HCT116 (cell line): ENCODE measurements around the gene DDX10. TPM values are rescaled to one million over a fixed set of nuclear protein-coding genes. Genes with fewer than 3 reads are reported as not detected.

Source experiments
- ATAC-seq: fragments of 200-7000 bp; cut with Tn5 transposase; 2 replicates; pipeline ENCODE4 v1.9.1; 2020; ENCODE audit warnings: mild to moderate bottlenecking, moderate library complexity
- BruUV-seq: library from RNA; stranded (reverse); fragments of 400-500 nt; replicated peaks from 2 replicates; lab custom pipeline; 2021; lab: Mats Ljungman, UMichigan
- CTCF ChIA-PET: fragments of 300-600 bp; sonication (Branson Sonifier 250); formaldehyde crosslinking; loops from one replicate; lab custom pipeline; 2021; ENCODE audit warnings: antibody characterized with exemption; lab: Charles Lee
- POLR2A ChIA-PET: fragments of 300-600, 350-600 bp; sonication (Branson Sonifier 250); formaldehyde crosslinking; loops from one replicate; lab custom pipeline; 2021; ENCODE audit warnings: antibody characterized with exemption; lab: Charles Lee
- RAD21 ChIA-PET, 2 experiments: fragments of 300-600 bp; sonication (Branson Sonifier 250); formaldehyde crosslinking; loops; one replicate each; lab custom pipeline; 2023; ENCODE audit warnings: low total read pairs in 2 of 2; ENCODE audit not compliant: uncharacterized antibody in 2 of 2, unreplicated experiment in 2 of 2, low non-redundant PET in 1 of 2; lab: Charles Lee
- DNase-seq: peaks from one replicate; pipeline ENCODE4 v3.0.0-alpha.2; 2010; ENCODE audit warnings: low read depth, low spot score
- H2AFZ ChIP-seq: fragments of 200-600 bp; shearing (Covaris generic), sonication (generic); 2 replicates; pipeline ENCODE4 v1.6.1; 2017; ENCODE audit warnings: low read depth, mixed run types, mixed read lengths, antibody characterized with exemption, low read length; ENCODE audit not compliant: poor library complexity, severe bottlenecking
- H3K27ac ChIP-seq: 2 replicates; pipeline ENCODE4 v1.5.1; 2012; ENCODE audit warnings: low read depth, low read length
- H3K27me3 ChIP-seq: fragments of 200-600 bp; sonication (generic); 2 replicates; pipeline ENCODE4 v1.6.1; 2016; ENCODE audit warnings: mixed run types, low read length, mixed read lengths; ENCODE audit not compliant: insufficient read depth
- H3K36me3 ChIP-seq, 2 experiments: fragments of 200-500 bp in 1 of 2; fragments of 200-600 bp in 1 of 2; sonication (Bioruptor generic) in 1 of 2; sonication (generic) in 1 of 2; 2 replicates each; pipeline versions ENCODE4 v1.5.1 to v1.6.1; 2014 to 2016; ENCODE audit warnings: low read length in 2 of 2, inconsistent platforms in 1 of 2, mixed read lengths in 1 of 2, mixed run types in 1 of 2; ENCODE audit not compliant: insufficient read depth in 2 of 2, control insufficient read depth in 1 of 2
- H3K4me1 ChIP-seq, 2 experiments: fragments of 200-600 bp in 1 of 2; sonication (generic) in 1 of 2; 2 replicates each; pipeline versions ENCODE4 v1.5.1 to v1.6.1; 2012 to 2017; ENCODE audit warnings: low read length in 2 of 2, inconsistent platforms in 1 of 2, mild to moderate bottlenecking in 1 of 2, mixed read lengths in 1 of 2, mixed run types in 1 of 2, moderate library complexity in 1 of 2; ENCODE audit not compliant: insufficient read depth in 2 of 2, control insufficient read depth in 1 of 2
- H3K4me2 ChIP-seq: fragments of 200-600 bp; sonication (generic); 2 replicates; pipeline ENCODE4 v1.6.1; 2017; ENCODE audit warnings: mixed run types, low read length, mixed read lengths
- H3K4me3 ChIP-seq, 2 experiments: fragments of 200-600 bp in 1 of 2; sonication (generic) in 1 of 2; replicated peaks in 1 of 2; 2 replicates each; pipeline ENCODE4 v1.5.1; 2011 to 2016; ENCODE audit warnings: low read length in 2 of 2, control low read depth in 1 of 2, low read depth in 1 of 2, mild to moderate bottlenecking in 1 of 2, mixed read lengths in 1 of 2, mixed run types in 1 of 2
- H3K79me2 ChIP-seq: fragments of 200-600 bp; sonication (generic); 2 replicates; pipeline ENCODE4 v1.6.1; 2017; ENCODE audit warnings: mild to moderate bottlenecking, mixed run types, low read length, moderate library complexity, mixed read lengths; ENCODE audit not compliant: insufficient read depth
- H3K9ac ChIP-seq: fragments of 200-600 bp; sonication (generic); 2 replicates; pipeline ENCODE4 v1.6.1; 2016; ENCODE audit warnings: low read length, mixed read lengths
- H3K9me2 ChIP-seq: fragments of 200-600 bp; sonication (generic), shearing (Covaris generic); 2 replicates; pipeline ENCODE4 v1.6.1; 2017; ENCODE audit warnings: mixed run types, mild to moderate bottlenecking, moderate library complexity; ENCODE audit not compliant: insufficient read depth
- H3K9me3 ChIP-seq, 2 experiments: fragments of 200-500 bp in 1 of 2; fragments of 200-600 bp in 1 of 2; sonication (Bioruptor generic) in 1 of 2; sonication (generic) in 1 of 2; 2 replicates each; pipeline ENCODE4 v1.6.1; 2014 to 2017; ENCODE audit warnings: low read length in 2 of 2, mixed read lengths in 2 of 2, inconsistent platforms in 1 of 2, low read depth in 1 of 2, mild to moderate bottlenecking in 1 of 2, mixed run types in 1 of 2, moderate library complexity in 1 of 2; ENCODE audit not compliant: control insufficient read depth in 1 of 2, insufficient read depth in 1 of 2
- H4K20me1 ChIP-seq: fragments of 200-600 bp; sonication (generic), shearing (Covaris generic); 2 replicates; pipeline ENCODE4 v1.6.1; 2017; ENCODE audit warnings: mixed run types, mild to moderate bottlenecking, moderate library complexity; ENCODE audit not compliant: insufficient read depth
- CEBPB ChIP-seq: IDR thresholded peaks from 2 replicates; pipeline ENCODE4 v1.6.1; 2012; ENCODE audit warnings: low read depth
- EGR1 ChIP-seq: IDR thresholded peaks from 2 replicates; pipeline ENCODE4 v1.6.1; 2012; ENCODE audit warnings: low read depth
- ELF1 ChIP-seq: IDR thresholded peaks from 2 replicates; pipeline ENCODE4 v1.6.1; 2012; ENCODE audit warnings: low read depth, borderline replicate concordance
- EZH2 ChIP-seq: fragments of 200-600 bp; sonication (generic); IDR thresholded peaks from 2 replicates; pipeline ENCODE4 v1.6.1; 2017; ENCODE audit warnings: antibody characterized with exemption, mixed run types
- FOSL1 ChIP-seq: IDR thresholded peaks from 2 replicates; pipeline ENCODE4 v1.6.1; 2012; ENCODE audit warnings: low read depth
- JUND ChIP-seq: IDR thresholded peaks from 2 replicates; pipeline ENCODE4 v1.6.1; 2012
- RAD21 ChIP-seq: IDR thresholded peaks from 2 replicates; pipeline ENCODE4 v1.6.1; 2012; ENCODE audit warnings: low read depth, mild to moderate bottlenecking
- SP1 ChIP-seq: IDR thresholded peaks from 2 replicates; pipeline ENCODE4 v1.6.1; 2012; ENCODE audit warnings: low read depth
- SRF ChIP-seq: IDR thresholded peaks from 2 replicates; pipeline ENCODE4 v1.6.1; 2012; ENCODE audit warnings: low read depth
- TCF7L2 ChIP-seq: IDR thresholded peaks from 2 replicates; pipeline ENCODE4 v1.7.0; 2011; ENCODE audit warnings: borderline replicate concordance, inconsistent platforms; ENCODE audit not compliant: insufficient read depth, insufficient read length; ENCODE audit errors: extremely low read depth
- ZFX ChIP-seq: fragments of 450-650 bp; IDR thresholded peaks from 2 replicates; pipeline ENCODE4 v1.6.1; 2017
- ZNF274 ChIP-seq: fragments of 200-500 bp; sonication (Bioruptor generic); IDR thresholded peaks from 2 replicates; pipeline ENCODE4 v1.6.1; 2014; ENCODE audit warnings: mild to moderate bottlenecking, low read depth, low read length, inconsistent platforms
- intact Hi-C: fragments of 100-400 bp; cut with micrococcal nuclease; formaldehyde crosslinking; loops from 2 replicates; pipeline ENCODE4 v1.10.0; 2022
- total RNA-seq: library from RNA; stranded (reverse); gene quantifications from one replicate; pipeline ENCODE4 v1.2.1, GENCODE V29; 2021; ENCODE audit not compliant: unreplicated experiment
- TF ChIP-seq, protein P1 (sequence below), 3 experiments: fragments of 200-600 bp in 1 of 3; sonication (generic) in 1 of 3; IDR thresholded peaks in 2 of 3; conservative IDR thresholded peaks in 1 of 3; 2 replicates each; pipeline ENCODE4 v1.5.1; 2012 to 2017; ENCODE audit warnings: low read depth in 2 of 3, low read length in 2 of 3, antibody characterized with exemption in 1 of 3, borderline replicate concordance in 1 of 3, control low read depth in 1 of 3, mild to moderate bottlenecking in 1 of 3, mixed read lengths in 1 of 3, mixed run types in 1 of 3, moderate library complexity in 1 of 3; ENCODE audit not compliant: insufficient read depth in 1 of 3
- TF ChIP-seq, protein P2 (sequence below): IDR thresholded peaks from 2 replicates; pipeline ENCODE4 v1.6.1; 2011; ENCODE audit warnings: mild to moderate bottlenecking, low read length, moderate library complexity; ENCODE audit not compliant: insufficient replicate concordance; ENCODE audit errors: extremely low read depth
- TF ChIP-seq, protein P3 (sequence below): IDR thresholded peaks from 2 replicates; pipeline ENCODE4 v1.6.1; 2012; ENCODE audit warnings: low read depth

Gene DDX10
- total RNA-seq, 1 experiment from 2014 or later, result 66.5 TPM

DNA sequence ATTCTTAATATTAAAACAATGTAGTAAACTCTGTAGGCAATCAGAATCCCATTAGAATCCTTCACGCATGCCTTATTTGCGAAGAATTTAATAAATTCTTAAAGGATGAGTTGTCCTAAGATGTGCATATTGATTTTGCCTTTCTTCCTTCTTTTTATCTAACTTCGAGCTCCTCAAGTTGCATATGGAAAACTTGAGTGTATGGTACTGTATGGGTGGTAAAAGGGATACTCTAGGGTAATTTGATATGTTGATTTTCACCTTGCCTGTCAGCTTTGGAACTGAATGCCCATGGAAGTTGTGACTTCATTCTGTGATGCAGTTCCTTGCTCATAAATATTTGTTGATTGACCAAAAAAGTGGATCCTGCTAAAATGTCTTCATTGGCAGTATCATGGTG lies 193.8 kb downstream of the DDX10 start:
- RAD21 ChIA-PET, result no interaction called here

More for the DNA sequence above, 193.8 kb downstream of the DDX10 start:
- DNase-seq (no peak), ATAC-seq (no peak)
- H3K36me3 ChIP-seq, result no peaks in the 10 kb centered on the region
- ChIA-PET POLR2A (no interaction called here), CTCF (no interaction called here)
- H4K20me1 ChIP-seq, result no peaks in the 10 kb centered on the region
- no peak overlapping the region for H3K4me3 ChIP-seq
- BruUV-seq, result no TSS peak
- H3K79me2 ChIP-seq, result peaks cover 3% of the 10 kb centered on the region; the same call in 1 of the 2 replicates
- H3K9ac ChIP-seq, result no peak overlapping the region
- intact Hi-C loops, result no loop called here
- H3K4me2 ChIP-seq, result no peak overlapping the region
- no peaks in the 10 kb centered on the region for H3K9me3 ChIP-seq
- peaks cover 10 to 18% of the 10 kb centered on the region in 2 experiments; a peak in 2 of 4 replicates for H3K4me1 ChIP-seq
- H3K27me3 ChIP-seq, result no peaks in the 10 kb centered on the region
- no peak overlapping the region for H2AFZ ChIP-seq
- TF ChIP-seq SRF (peak; percentile 14; the same call in 1 of the 2 replicates), RAD21 (no peak), EGR1 (no peak), ZFX (no peak), JUND (peak; percentile 42), CEBPB (no peak), ELF1 (no peak), FOSL1 (peak; percentile 65), TCF7L2 (no peak), ZNF274 (no peak), EZH2 (no peak), SP1 (peak; percentile 36)
- TF ChIP-seq, protein P1, sequence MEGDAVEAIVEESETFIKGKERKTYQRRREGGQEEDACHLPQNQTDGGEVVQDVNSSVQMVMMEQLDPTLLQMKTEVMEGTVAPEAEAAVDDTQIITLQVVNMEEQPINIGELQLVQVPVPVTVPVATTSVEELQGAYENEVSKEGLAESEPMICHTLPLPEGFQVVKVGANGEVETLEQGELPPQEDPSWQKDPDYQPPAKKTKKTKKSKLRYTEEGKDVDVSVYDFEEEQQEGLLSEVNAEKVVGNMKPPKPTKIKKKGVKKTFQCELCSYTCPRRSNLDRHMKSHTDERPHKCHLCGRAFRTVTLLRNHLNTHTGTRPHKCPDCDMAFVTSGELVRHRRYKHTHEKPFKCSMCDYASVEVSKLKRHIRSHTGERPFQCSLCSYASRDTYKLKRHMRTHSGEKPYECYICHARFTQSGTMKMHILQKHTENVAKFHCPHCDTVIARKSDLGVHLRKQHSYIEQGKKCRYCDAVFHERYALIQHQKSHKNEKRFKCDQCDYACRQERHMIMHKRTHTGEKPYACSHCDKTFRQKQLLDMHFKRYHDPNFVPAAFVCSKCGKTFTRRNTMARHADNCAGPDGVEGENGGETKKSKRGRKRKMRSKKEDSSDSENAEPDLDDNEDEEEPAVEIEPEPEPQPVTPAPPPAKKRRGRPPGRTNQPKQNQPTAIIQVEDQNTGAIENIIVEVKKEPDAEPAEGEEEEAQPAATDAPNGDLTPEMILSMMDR (IDR thresholded peaks at IDR 0.05 in 2 of 3, conservative IDR thresholded peaks at IDR 0.05 in 1 of 3; ENCODE audit: borderline replicate concordance in 1 of 3, insufficient read depth in 1 of 3, low read depth in 2 of 3, low read length in 2 of 3), result no peak
- TF ChIP-seq, protein P2, sequence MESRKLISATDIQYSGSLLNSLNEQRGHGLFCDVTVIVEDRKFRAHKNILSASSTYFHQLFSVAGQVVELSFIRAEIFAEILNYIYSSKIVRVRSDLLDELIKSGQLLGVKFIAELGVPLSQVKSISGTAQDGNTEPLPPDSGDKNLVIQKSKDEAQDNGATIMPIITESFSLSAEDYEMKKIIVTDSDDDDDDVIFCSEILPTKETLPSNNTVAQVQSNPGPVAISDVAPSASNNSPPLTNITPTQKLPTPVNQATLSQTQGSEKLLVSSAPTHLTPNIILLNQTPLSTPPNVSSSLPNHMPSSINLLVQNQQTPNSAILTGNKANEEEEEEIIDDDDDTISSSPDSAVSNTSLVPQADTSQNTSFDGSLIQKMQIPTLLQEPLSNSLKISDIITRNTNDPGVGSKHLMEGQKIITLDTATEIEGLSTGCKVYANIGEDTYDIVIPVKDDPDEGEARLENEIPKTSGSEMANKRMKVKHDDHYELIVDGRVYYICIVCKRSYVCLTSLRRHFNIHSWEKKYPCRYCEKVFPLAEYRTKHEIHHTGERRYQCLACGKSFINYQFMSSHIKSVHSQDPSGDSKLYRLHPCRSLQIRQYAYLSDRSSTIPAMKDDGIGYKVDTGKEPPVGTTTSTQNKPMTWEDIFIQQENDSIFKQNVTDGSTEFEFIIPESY, result no peak
- TF ChIP-seq, protein P3, sequence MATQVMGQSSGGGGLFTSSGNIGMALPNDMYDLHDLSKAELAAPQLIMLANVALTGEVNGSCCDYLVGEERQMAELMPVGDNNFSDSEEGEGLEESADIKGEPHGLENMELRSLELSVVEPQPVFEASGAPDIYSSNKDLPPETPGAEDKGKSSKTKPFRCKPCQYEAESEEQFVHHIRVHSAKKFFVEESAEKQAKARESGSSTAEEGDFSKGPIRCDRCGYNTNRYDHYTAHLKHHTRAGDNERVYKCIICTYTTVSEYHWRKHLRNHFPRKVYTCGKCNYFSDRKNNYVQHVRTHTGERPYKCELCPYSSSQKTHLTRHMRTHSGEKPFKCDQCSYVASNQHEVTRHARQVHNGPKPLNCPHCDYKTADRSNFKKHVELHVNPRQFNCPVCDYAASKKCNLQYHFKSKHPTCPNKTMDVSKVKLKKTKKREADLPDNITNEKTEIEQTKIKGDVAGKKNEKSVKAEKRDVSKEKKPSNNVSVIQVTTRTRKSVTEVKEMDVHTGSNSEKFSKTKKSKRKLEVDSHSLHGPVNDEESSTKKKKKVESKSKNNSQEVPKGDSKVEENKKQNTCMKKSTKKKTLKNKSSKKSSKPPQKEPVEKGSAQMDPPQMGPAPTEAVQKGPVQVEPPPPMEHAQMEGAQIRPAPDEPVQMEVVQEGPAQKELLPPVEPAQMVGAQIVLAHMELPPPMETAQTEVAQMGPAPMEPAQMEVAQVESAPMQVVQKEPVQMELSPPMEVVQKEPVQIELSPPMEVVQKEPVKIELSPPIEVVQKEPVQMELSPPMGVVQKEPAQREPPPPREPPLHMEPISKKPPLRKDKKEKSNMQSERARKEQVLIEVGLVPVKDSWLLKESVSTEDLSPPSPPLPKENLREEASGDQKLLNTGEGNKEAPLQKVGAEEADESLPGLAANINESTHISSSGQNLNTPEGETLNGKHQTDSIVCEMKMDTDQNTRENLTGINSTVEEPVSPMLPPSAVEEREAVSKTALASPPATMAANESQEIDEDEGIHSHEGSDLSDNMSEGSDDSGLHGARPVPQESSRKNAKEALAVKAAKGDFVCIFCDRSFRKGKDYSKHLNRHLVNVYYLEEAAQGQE, result no peak
- H3K9me2 ChIP-seq, result no peaks in the 10 kb centered on the region
- peak overlapping the region; percentile 27; the same call in 1 of the 2 replicates for H3K27ac ChIP-seq
